ENCODE results near the gene UBR3. TPM values are rescaled to one million over a fixed set of nuclear protein-coding genes. Genes with fewer than 3 reads are reported as not detected.

Gene UBR3
- total RNA-seq, 6 experiments from 2014 or later, result 25.3 to 37.3 (median 29.9) TPM

GRCh38 chr2:170090229-170090628 lies 263.0 kb downstream of the UBR3 start:
- DNase-seq, result no peak
- no peaks in the 10 kb centered on the region for H3K9me3 ChIP-seq
- H3K27me3 ChIP-seq, result no peaks in the 10 kb centered on the region
- no peak overlapping the region for H3K4me3 ChIP-seq
- TF ChIP-seq POLR2A (IDR thresholded peaks at IDR 0.05) (no peak), CTCF (IDR thresholded peaks at IDR 0.05) (no peak)
- intact Hi-C loops (cut with DNase I), result no loop called here
- H3K4me1 ChIP-seq, result no peaks in the 10 kb centered on the region
- H3K36me3 ChIP-seq, result no peaks in the 10 kb centered on the region
- no peak overlapping the region for H3K27ac ChIP-seq
- ATAC-seq, result peak in 1 of 4 donors; percentile 44

GRCh38 chr2:170091436-170091835 lies 264.2 kb downstream of the UBR3 start:
- H3K36me3 ChIP-seq, result no peaks in the 10 kb centered on the region
- H3K27ac ChIP-seq, result no peak overlapping the region
- intact Hi-C loops (cut with DNase I), result no loop called here
- TF ChIP-seq CTCF (IDR thresholded peaks at IDR 0.05) (no peak), POLR2A (IDR thresholded peaks at IDR 0.05) (no peak)
- 86% methylated on average over 2 of the region's 3 CpGs for WGBS (ENCODE audit: insufficient coverage, low coverage, low lambda C conversion rate, missing lambda C conversion rate)
- DNase-seq, result no peak
- no peaks in the 10 kb centered on the region for H3K9me3 ChIP-seq
- no peaks in the 10 kb centered on the region for H3K4me1 ChIP-seq
- H3K27me3 ChIP-seq, result no peaks in the 10 kb centered on the region
- no peak overlapping the region for H3K4me3 ChIP-seq
- ATAC-seq, result peak in 1 of 4 donors; percentile 9

- DNase-seq (no peak), ATAC-seq (no peak)
- Histone ChIP-seq H3K4me3 (no peak overlapping the region), H3K4me1 (no peaks in the 10 kb centered on the region), H3K27me3 (no peaks in the 10 kb centered on the region), H3K36me3 (no peaks in the 10 kb centered on the region), H3K27ac (no peak overlapping the region), H3K9me3 (no peaks in the 10 kb centered on the region)
- TF ChIP-seq POLR2A (IDR thresholded peaks at IDR 0.05) (no peak), CTCF (IDR thresholded peaks at IDR 0.05) (no peak)
- 84% methylated on average over 4 of the region's 4 CpGs for WGBS (ENCODE audit: insufficient coverage, low coverage, low lambda C conversion rate, missing lambda C conversion rate)
- intact Hi-C loops (cut with DNase I), result no loop called here
Measured at GRCh38 chr2:170092436-170093060, 265.3 kb downstream of the UBR3 start.

GRCh38 chr2:170095380-170095779 lies 268.1 kb downstream of the UBR3 start:
- ATAC-seq, result no peak
- no peak overlapping the region for H3K4me3 ChIP-seq
- no peaks in the 10 kb centered on the region for H3K36me3 ChIP-seq
- H3K27ac ChIP-seq, result no peak overlapping the region
- no peaks in the 10 kb centered on the region for H3K27me3 ChIP-seq
- intact Hi-C loops (cut with DNase I), result no loop called here
- no peaks in the 10 kb centered on the region for H3K4me1 ChIP-seq
- DNase-seq, result no peak
- no peaks in the 10 kb centered on the region for H3K9me3 ChIP-seq
- TF ChIP-seq POLR2A (IDR thresholded peaks at IDR 0.05) (no peak), CTCF (IDR thresholded peaks at IDR 0.05) (no peak)

Data from right lobe of liver (tissue), 6 donors.